SK-N-SH (cell line): Measurements from ENCODE around the gene ZNF780A.

Experiments used
- EP300 ChIP-seq, 2 experiments: IDR thresholded peaks; 2 replicates each; pipeline versions ENCODE4 v1.4.0 to v1.6.1; 2012; ENCODE audit warnings: borderline replicate concordance in 1 of 2, low read depth in 1 of 2, low read length in 1 of 2
- NRF1 ChIP-seq: IDR thresholded peaks from 2 replicates; pipeline ENCODE4 v1.6.1; 2012; ENCODE audit warnings: low read depth, mild to moderate bottlenecking, low read length
- YY1 ChIP-seq: IDR thresholded peaks from 2 replicates; pipeline ENCODE4 v1.4.0; 2012; ENCODE audit warnings: low read depth, mild to moderate bottlenecking
- TF ChIP-seq, protein P1 (sequence below): fragments of 150-350 bp; IDR thresholded peaks from 2 replicates; pipeline ENCODE4 v1.6.1; 2017; ENCODE audit warnings: antibody characterized with exemption, low read length, low read depth, borderline replicate concordance
- TF ChIP-seq, protein P2 (sequence below): IDR thresholded peaks from 2 replicates; pipeline ENCODE4 v1.4.0; 2012; ENCODE audit warnings: low read depth, borderline replicate concordance
- TF ChIP-seq, protein P3 (sequence below): fragments of 200-600 bp; sonication (generic); IDR thresholded peaks from 2 replicates; pipeline ENCODE4 v1.6.1; 2017; ENCODE audit warnings: antibody characterized with exemption, mild to moderate bottlenecking, moderate library complexity
- TF ChIP-seq, protein P4 (sequence below): IDR thresholded peaks from 2 replicates; pipeline ENCODE4 v1.4.0; 2012; ENCODE audit warnings: low read depth, borderline replicate concordance

DNA sequence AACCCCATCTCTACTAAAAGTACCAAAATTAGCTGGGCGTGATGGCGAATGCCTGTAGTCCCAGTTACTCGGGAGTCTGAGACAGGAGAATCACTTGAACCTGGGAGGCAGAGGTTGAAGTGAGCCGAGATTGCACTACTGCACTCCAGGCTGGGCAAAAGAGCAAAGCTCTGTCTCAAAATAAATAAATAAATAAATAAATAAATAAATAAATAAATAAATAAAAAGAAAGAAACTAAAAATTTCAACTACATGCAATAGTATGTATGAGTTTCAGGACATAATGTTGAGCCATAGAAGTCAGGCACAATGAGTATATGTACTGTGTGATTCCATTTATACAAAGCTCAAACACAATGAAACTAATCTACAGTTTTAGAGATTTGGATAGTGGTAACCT lies 12.9 kb upstream of the ZNF780A start:
- TF ChIP-seq, protein P1, sequence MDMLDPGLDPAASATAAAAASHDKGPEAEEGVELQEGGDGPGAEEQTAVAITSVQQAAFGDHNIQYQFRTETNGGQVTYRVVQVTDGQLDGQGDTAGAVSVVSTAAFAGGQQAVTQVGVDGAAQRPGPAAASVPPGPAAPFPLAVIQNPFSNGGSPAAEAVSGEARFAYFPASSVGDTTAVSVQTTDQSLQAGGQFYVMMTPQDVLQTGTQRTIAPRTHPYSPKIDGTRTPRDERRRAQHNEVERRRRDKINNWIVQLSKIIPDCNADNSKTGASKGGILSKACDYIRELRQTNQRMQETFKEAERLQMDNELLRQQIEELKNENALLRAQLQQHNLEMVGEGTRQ, result no peak
- TF ChIP-seq NRF1 (no peak), EP300 (IDR thresholded peaks at IDR 0.05; ENCODE audit: borderline replicate concordance in 1 of 2, low read depth in 1 of 2, low read length in 1 of 2) (no peak), YY1 (no peak)
- TF ChIP-seq, protein P2, sequence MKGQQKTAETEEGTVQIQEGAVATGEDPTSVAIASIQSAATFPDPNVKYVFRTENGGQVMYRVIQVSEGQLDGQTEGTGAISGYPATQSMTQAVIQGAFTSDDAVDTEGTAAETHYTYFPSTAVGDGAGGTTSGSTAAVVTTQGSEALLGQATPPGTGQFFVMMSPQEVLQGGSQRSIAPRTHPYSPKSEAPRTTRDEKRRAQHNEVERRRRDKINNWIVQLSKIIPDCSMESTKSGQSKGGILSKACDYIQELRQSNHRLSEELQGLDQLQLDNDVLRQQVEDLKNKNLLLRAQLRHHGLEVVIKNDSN, result no peak
- TF ChIP-seq, protein P3, sequence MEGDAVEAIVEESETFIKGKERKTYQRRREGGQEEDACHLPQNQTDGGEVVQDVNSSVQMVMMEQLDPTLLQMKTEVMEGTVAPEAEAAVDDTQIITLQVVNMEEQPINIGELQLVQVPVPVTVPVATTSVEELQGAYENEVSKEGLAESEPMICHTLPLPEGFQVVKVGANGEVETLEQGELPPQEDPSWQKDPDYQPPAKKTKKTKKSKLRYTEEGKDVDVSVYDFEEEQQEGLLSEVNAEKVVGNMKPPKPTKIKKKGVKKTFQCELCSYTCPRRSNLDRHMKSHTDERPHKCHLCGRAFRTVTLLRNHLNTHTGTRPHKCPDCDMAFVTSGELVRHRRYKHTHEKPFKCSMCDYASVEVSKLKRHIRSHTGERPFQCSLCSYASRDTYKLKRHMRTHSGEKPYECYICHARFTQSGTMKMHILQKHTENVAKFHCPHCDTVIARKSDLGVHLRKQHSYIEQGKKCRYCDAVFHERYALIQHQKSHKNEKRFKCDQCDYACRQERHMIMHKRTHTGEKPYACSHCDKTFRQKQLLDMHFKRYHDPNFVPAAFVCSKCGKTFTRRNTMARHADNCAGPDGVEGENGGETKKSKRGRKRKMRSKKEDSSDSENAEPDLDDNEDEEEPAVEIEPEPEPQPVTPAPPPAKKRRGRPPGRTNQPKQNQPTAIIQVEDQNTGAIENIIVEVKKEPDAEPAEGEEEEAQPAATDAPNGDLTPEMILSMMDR, result no peak
- TF ChIP-seq, protein P4, sequence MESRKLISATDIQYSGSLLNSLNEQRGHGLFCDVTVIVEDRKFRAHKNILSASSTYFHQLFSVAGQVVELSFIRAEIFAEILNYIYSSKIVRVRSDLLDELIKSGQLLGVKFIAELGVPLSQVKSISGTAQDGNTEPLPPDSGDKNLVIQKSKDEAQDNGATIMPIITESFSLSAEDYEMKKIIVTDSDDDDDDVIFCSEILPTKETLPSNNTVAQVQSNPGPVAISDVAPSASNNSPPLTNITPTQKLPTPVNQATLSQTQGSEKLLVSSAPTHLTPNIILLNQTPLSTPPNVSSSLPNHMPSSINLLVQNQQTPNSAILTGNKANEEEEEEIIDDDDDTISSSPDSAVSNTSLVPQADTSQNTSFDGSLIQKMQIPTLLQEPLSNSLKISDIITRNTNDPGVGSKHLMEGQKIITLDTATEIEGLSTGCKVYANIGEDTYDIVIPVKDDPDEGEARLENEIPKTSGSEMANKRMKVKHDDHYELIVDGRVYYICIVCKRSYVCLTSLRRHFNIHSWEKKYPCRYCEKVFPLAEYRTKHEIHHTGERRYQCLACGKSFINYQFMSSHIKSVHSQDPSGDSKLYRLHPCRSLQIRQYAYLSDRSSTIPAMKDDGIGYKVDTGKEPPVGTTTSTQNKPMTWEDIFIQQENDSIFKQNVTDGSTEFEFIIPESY, result no peak
